Skeletal muscle satellite cell (primary cell): ENCODE data around the gene ARSG.
"Not testable (repeated sequence)": the region's sequence is repeated elsewhere in the genome, so short reads cannot be mapped to it uniquely, and the experiment has no call there.

Source experiments
- H3K27me3 ChIP-seq: 2 replicates; pipeline ENCODE4 v1.7.0; 2013; ENCODE audit warnings: low read length; ENCODE audit not compliant: control insufficient read depth, insufficient read depth
- H3K36me3 ChIP-seq: 2 replicates; pipeline ENCODE4 v1.7.0; 2013; ENCODE audit warnings: mild to moderate bottlenecking, control low read depth, low read length; ENCODE audit not compliant: insufficient read depth
- H3K4me1 ChIP-seq: 2 replicates; pipeline ENCODE4 v1.7.0; 2013; ENCODE audit warnings: low read length; ENCODE audit not compliant: control insufficient read depth, insufficient read depth
- H3K4me2 ChIP-seq: 2 replicates; pipeline ENCODE4 v1.7.0; 2013; ENCODE audit warnings: mild to moderate bottlenecking, low read length
- H3K4me3 ChIP-seq: 2 replicates; pipeline ENCODE4 v1.7.0; 2013; ENCODE audit warnings: low read length
- H3K9ac ChIP-seq: 2 replicates; pipeline ENCODE4 v1.7.0; 2013; ENCODE audit warnings: mild to moderate bottlenecking, low read depth, low read length, moderate library complexity
- H3K9me3 ChIP-seq: replicated peaks from 2 replicates; pipeline ENCODE4 v1.7.0; 2013; ENCODE audit warnings: mild to moderate bottlenecking, control low read depth, low read length

The ARSG gene

GRCh38 chr17:68365469-68365868 lies 74.2 kb downstream of the ARSG start:
- H3K36me3 ChIP-seq = no peaks in the 10 kb centered on the region
- no peak overlapping the region for H3K4me2 ChIP-seq
- no peaks in the 10 kb centered on the region for H3K9me3 ChIP-seq
- H3K4me1 ChIP-seq = no peaks in the 10 kb centered on the region
- H3K27me3 ChIP-seq = no peaks in the 10 kb centered on the region
- H3K9ac ChIP-seq = no peak overlapping the region
- no peak overlapping the region for H3K4me3 ChIP-seq

- no peak overlapping the region for H3K4me3 ChIP-seq
- H3K36me3 ChIP-seq = no peaks in the 10 kb centered on the region
- H3K4me1 ChIP-seq = no peaks in the 10 kb centered on the region
- no peak overlapping the region for H3K9ac ChIP-seq
- no peak overlapping the region for H3K4me2 ChIP-seq
- H3K27me3 ChIP-seq = no peaks in the 10 kb centered on the region
- no peaks in the 10 kb centered on the region for H3K9me3 ChIP-seq
These were observed 77.1 kb downstream of the ARSG start for GRCh38 chr17:68368387-68368786.

GRCh38 chr17:68375566-68375965 lies 84.3 kb downstream of the ARSG start:
- Histone ChIP-seq H3K9ac (no peak overlapping the region), H3K4me1 (peaks cover 32% of the 10 kb centered on the region), H3K4me2 (no peak overlapping the region), H3K4me3 (no peak overlapping the region), H3K36me3 (no peaks in the 10 kb centered on the region), H3K27me3 (no peaks in the 10 kb centered on the region), H3K9me3 (no peaks in the 10 kb centered on the region)

GRCh38 chr17:68376178-68376577 lies 84.9 kb downstream of the ARSG start:
- H3K4me3 ChIP-seq, H3K36me3 ChIP-seq, H3K4me2 ChIP-seq, H3K9me3 ChIP-seq, H3K27me3 ChIP-seq, H3K9ac ChIP-seq: not testable (repeated sequence)
- peaks cover 37% of the 10 kb centered on the region for H3K4me1 ChIP-seq

- Histone ChIP-seq H3K4me3 (no peak overlapping the region), H3K9ac (peak overlapping the region; percentile 79), H3K36me3 (no peaks in the 10 kb centered on the region), H3K9me3 (no peaks in the 10 kb centered on the region), H3K4me2 (peak overlapping the region; percentile 71), H3K27me3 (no peaks in the 10 kb centered on the region), H3K4me1 (peaks cover 43% of the 10 kb centered on the region)
These were observed 86.5 kb downstream of the ARSG start for GRCh38 chr17:68377771-68378267.

- Histone ChIP-seq H3K9ac (peak overlapping the region; percentile 79), H3K27me3 (no peaks in the 10 kb centered on the region), H3K4me3 (peak overlapping the region; percentile 23), H3K36me3 (no peaks in the 10 kb centered on the region), H3K9me3 (no peaks in the 10 kb centered on the region), H3K4me2 (peak overlapping the region; percentile 71), H3K4me1 (peaks cover 50% of the 10 kb centered on the region)
These were observed 87.2 kb downstream of the ARSG start for GRCh38 chr17:68378268-68379176.

GRCh38 chr17:68379177-68379510 lies 87.8 kb downstream of the ARSG start:
- Histone ChIP-seq H3K36me3 (no peaks in the 10 kb centered on the region), H3K4me3 (no peak overlapping the region), H3K9me3 (no peaks in the 10 kb centered on the region), H3K4me1 (peaks cover 56% of the 10 kb centered on the region), H3K9ac (peak overlapping the region; percentile 79), H3K27me3 (no peaks in the 10 kb centered on the region), H3K4me2 (peak overlapping the region; percentile 15)

- Histone ChIP-seq H3K9me3 (no peaks in the 10 kb centered on the region), H3K36me3 (no peaks in the 10 kb centered on the region), H3K4me3 (peak overlapping the region; percentile 22), H3K27me3 (no peaks in the 10 kb centered on the region), H3K4me1 (peaks cover 60% of the 10 kb centered on the region), H3K9ac (peak overlapping the region; percentile 61), H3K4me2 (peak overlapping the region; percentile 59)
These were observed 88.7 kb downstream of the ARSG start for GRCh38 chr17:68379692-68380677.

GRCh38 chr17:68381076-68381900 lies 90.0 kb downstream of the ARSG start:
- Histone ChIP-seq H3K36me3 (no peaks in the 10 kb centered on the region), H3K4me2 (peak overlapping the region; percentile 59), H3K9me3 (no peaks in the 10 kb centered on the region), H3K27me3 (no peaks in the 10 kb centered on the region), H3K9ac (peak overlapping the region; percentile 61), H3K4me3 (no peak overlapping the region), H3K4me1 (peaks cover 65% of the 10 kb centered on the region)

GRCh38 chr17:68382582-68383085 lies 91.3 kb downstream of the ARSG start:
- Histone ChIP-seq H3K4me1 (peaks cover 66% of the 10 kb centered on the region), H3K4me3 (no peak overlapping the region), H3K9me3 (no peaks in the 10 kb centered on the region), H3K9ac (no peak overlapping the region), H3K4me2 (no peak overlapping the region), H3K36me3 (no peaks in the 10 kb centered on the region), H3K27me3 (no peaks in the 10 kb centered on the region)

GRCh38 chr17:68383120-68383442 lies 91.8 kb downstream of the ARSG start:
- Histone ChIP-seq H3K36me3 (no peaks in the 10 kb centered on the region), H3K9ac (peak overlapping the region; percentile 26), H3K4me1 (peaks cover 61% of the 10 kb centered on the region), H3K9me3 (no peaks in the 10 kb centered on the region), H3K4me2 (no peak overlapping the region), H3K4me3 (no peak overlapping the region), H3K27me3 (no peaks in the 10 kb centered on the region)
